B cell (primary cell): ENCODE results near the gene EZH1. TPM values are rescaled to one million over a fixed set of nuclear protein-coding genes. Genes with fewer than 3 reads are reported as not detected.

Experiments
- ATAC-seq: fragments of 200-7000 bp; cut with Tn5 transposase; one replicate; pipeline ENCODE4 v1.10.0; 2021; ENCODE audit warnings: low read depth, mild to moderate bottlenecking, moderate number of reproducible peaks, moderate library complexity
- CTCF ChIA-PET: fragments of 350-600 bp; sonication (Branson Sonifier 250); formaldehyde crosslinking; loops from one replicate; lab custom pipeline; 2021; ENCODE audit warnings: antibody characterized with exemption, inconsistent platforms; lab: Charles Lee
- POLR2A ChIA-PET: fragments of 350-600 bp; sonication (Branson Sonifier 250); formaldehyde crosslinking; loops from one replicate; lab custom pipeline; 2021; ENCODE audit warnings: antibody characterized with exemption; lab: Charles Lee
- DNase-seq: peaks from one replicate; pipeline ENCODE4 v3.0.0; 2013
- H2AFZ ChIP-seq: 2 replicates; pipeline ENCODE4 v1.6.1; 2012; ENCODE audit warnings: mild to moderate bottlenecking, low read depth, low read length; ENCODE audit not compliant: insufficient read depth, poor library complexity, severe bottlenecking
- H3K27ac ChIP-seq, 2 donors: 1 replicate in 1 of 2; 2 replicates in 1 of 2; pipeline ENCODE4 v1.5.1; 2012 to 2013; ENCODE audit warnings: low read length in 2 of 2, mild to moderate bottlenecking in 2 of 2, moderate library complexity in 1 of 2
- H3K27me3 ChIP-seq, 4 experiments: fragments of 200-600 bp in 1 of 4; sonication (generic) in 1 of 4; replicated peaks in 1 of 4; 1 replicate in 2 of 4; 2 replicates in 2 of 4; pipeline versions ENCODE4 v1.6.1 to v1.7.0; 2013 to 2016; ENCODE audit warnings: low read length in 3 of 4, mild to moderate bottlenecking in 2 of 4, mixed read lengths in 1 of 4, moderate library complexity in 1 of 4; ENCODE audit not compliant: insufficient read depth in 4 of 4, control insufficient read depth in 3 of 4; ENCODE audit errors: control extremely low read depth in 1 of 4
- H3K36me3 ChIP-seq, 2 experiments: replicated peaks in 1 of 2; 1 replicate in 1 of 2; 2 replicates in 1 of 2; pipeline versions ENCODE4 v1.6.1 to v1.7.1; 2013; ENCODE audit warnings: low read length in 1 of 2; ENCODE audit not compliant: insufficient read depth in 2 of 2, control insufficient read depth in 1 of 2; ENCODE audit errors: control extremely low read depth in 1 of 2, extremely low read depth in 1 of 2
- H3K4me1 ChIP-seq, 2 donors: fragments of 200-600 bp in 1 of 2; sonication (generic) in 1 of 2; 1 replicate in 1 of 2; 2 replicates in 1 of 2; pipeline versions ENCODE4 v1.5.1 to v1.6.1; 2013 to 2017; ENCODE audit warnings: low read length in 2 of 2; ENCODE audit not compliant: control insufficient read depth in 2 of 2, insufficient read depth in 2 of 2
- H3K4me2 ChIP-seq: replicated peaks from 2 replicates; pipeline ENCODE3; 2012; ENCODE audit warnings: mild to moderate bottlenecking, low read depth, low read length; ENCODE audit not compliant: poor library complexity, severe bottlenecking
- H3K4me3 ChIP-seq, 5 experiments: fragments of 200-600 bp in 1 of 5; sonication (generic) in 1 of 5; 1 replicate in 3 of 5; 2 replicates in 2 of 5; pipeline versions ENCODE4 v1.5.1 to v1.7.0; 2011 to 2016; ENCODE audit warnings: low read length in 4 of 5, mild to moderate bottlenecking in 4 of 5, low read depth in 2 of 5, control low read depth in 1 of 5, moderate library complexity in 1 of 5; ENCODE audit not compliant: insufficient read depth in 1 of 5; ENCODE audit errors: control extremely low read depth in 1 of 5, extremely low read depth in 1 of 5
- H3K79me2 ChIP-seq: fragments of 200-600 bp; sonication (generic); one replicate; pipeline ENCODE4 v1.6.0; 2016; ENCODE audit warnings: low read length; ENCODE audit not compliant: control insufficient read depth, insufficient read depth
- H3K9ac ChIP-seq: fragments of 200-600 bp; sonication (generic); 2 replicates; pipeline ENCODE4 v1.6.1; 2017; ENCODE audit warnings: mild to moderate bottlenecking, low read length, moderate library complexity
- H3K9me3 ChIP-seq, 3 donors: one replicate each; pipeline versions ENCODE4 v1.6.1 to v1.7.1; 2013; ENCODE audit warnings: low read length in 2 of 3; ENCODE audit not compliant: control insufficient read depth in 2 of 3, insufficient read depth in 1 of 3; ENCODE audit errors: control extremely low read depth in 1 of 3
- H4K20me1 ChIP-seq: 2 replicates; pipeline ENCODE4 v1.6.0; 2012; ENCODE audit warnings: mild to moderate bottlenecking, low read length; ENCODE audit not compliant: insufficient read depth, control insufficient read depth, poor library complexity, severe bottlenecking
- H3K27ac Mint-ChIP-seq: one replicate; pipeline ENCODE4 v1.8.0; 2021; ENCODE audit warnings: mixed read lengths
- H3K27me3 Mint-ChIP-seq: one replicate; pipeline ENCODE4 v1.8.0; 2021; ENCODE audit warnings: mixed read lengths
- H3K4me1 Mint-ChIP-seq: one replicate; pipeline ENCODE4 v1.8.0; 2021; ENCODE audit warnings: mixed read lengths
- H3K4me3 Mint-ChIP-seq: one replicate; pipeline ENCODE4 v1.8.0; 2021; ENCODE audit warnings: mixed read lengths
- H3K9me3 Mint-ChIP-seq: one replicate; pipeline ENCODE4 v1.8.0; 2022; ENCODE audit warnings: mixed read lengths; ENCODE audit not compliant: insufficient read depth
- EZH2 ChIP-seq: IDR thresholded peaks from 2 replicates; pipeline ENCODE4 v1.6.1; 2012; ENCODE audit warnings: borderline replicate concordance, low read depth, mild to moderate bottlenecking, moderate library complexity, low read length; ENCODE audit not compliant: insufficient read depth, poor library complexity, severe bottlenecking
- WGBS: methylation state at CpG from one replicate; pipeline ENCODE4 v1.1.5; 2013; ENCODE audit warnings: missing lambda C conversion rate; ENCODE audit not compliant: insufficient coverage; 5-methylcytosine and 5-hydroxymethylcytosine counted together
- intact Hi-C: fragments of 100-400 bp; cut with micrococcal nuclease; formaldehyde crosslinking; loops from one replicate; pipeline ENCODE4 v1.10.0; 2022
- polyA plus RNA-seq: library from polyadenylated mRNA; depleted of rRNA; stranded (reverse); fragments of >200 nt; gene quantifications from 2 replicates; pipeline ENCODE4 v1.2.3, GENCODE V29; 2012
- total RNA-seq, 2 donors: library from RNA; stranded (reverse); fragments of 120-200 nt in 1 of 2; gene quantifications; 1 replicate in 1 of 2; 2 replicates in 1 of 2; pipeline versions ENCODE4 v1.2.3 to v1.2.4, GENCODE V29; 2013 to 2022
- TF ChIP-seq, protein P1 (sequence below): fragments of 200-600 bp; IDR thresholded peaks from one replicate; pipeline ENCODE4 v1.8.0; 2022; ENCODE audit warnings: antibody characterized with exemption, mild to moderate bottlenecking

The EZH1 gene
- total and polyA plus RNA-seq, 2 donors (not counting 1 experiment from before 2014, with no cell fraction given): 115 to 169 TPM

DNA sequence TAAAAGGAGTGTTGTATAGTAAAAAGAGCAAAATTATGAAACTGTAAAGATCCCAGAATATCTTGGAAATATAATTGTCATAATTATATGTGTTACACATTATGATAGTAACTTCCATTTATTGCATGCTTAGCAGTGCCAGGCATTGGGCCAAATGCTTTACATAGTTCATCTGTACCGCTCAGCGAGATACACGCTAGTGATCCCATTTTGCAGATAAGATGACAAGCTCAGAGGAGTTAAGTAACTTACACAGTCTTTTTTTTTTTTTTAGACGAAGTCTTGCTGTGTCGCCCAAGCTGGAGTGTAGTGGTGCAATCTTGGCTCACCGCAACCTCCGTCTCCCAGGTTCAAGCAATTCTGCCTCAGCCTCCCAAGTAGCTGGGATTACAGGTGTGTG is 6.8 kb upstream of the EZH1 start:
- CTCF ChIA-PET: interaction anchor here (0.6 kb wide), 1 partner anchor 8 kb away, joined by 3 read pairs; no protein-coding TSS in a partner anchor
- no peak for TF ChIP-seq EZH2
- TF ChIP-seq, protein P1, sequence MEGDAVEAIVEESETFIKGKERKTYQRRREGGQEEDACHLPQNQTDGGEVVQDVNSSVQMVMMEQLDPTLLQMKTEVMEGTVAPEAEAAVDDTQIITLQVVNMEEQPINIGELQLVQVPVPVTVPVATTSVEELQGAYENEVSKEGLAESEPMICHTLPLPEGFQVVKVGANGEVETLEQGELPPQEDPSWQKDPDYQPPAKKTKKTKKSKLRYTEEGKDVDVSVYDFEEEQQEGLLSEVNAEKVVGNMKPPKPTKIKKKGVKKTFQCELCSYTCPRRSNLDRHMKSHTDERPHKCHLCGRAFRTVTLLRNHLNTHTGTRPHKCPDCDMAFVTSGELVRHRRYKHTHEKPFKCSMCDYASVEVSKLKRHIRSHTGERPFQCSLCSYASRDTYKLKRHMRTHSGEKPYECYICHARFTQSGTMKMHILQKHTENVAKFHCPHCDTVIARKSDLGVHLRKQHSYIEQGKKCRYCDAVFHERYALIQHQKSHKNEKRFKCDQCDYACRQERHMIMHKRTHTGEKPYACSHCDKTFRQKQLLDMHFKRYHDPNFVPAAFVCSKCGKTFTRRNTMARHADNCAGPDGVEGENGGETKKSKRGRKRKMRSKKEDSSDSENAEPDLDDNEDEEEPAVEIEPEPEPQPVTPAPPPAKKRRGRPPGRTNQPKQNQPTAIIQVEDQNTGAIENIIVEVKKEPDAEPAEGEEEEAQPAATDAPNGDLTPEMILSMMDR: no peak
- no peak overlapping the region for H3K4me3 Mint-ChIP-seq
- ATAC-seq (no peak), DNase-seq (no peak)
- no peaks in the 10 kb centered on the region for H3K9me3 Mint-ChIP-seq
- Histone ChIP-seq H3K27ac (no peak overlapping the region), H3K4me3 (no peak overlapping the region), H3K36me3 (no peaks in the 10 kb centered on the region), H3K4me2 (no peak overlapping the region), H3K9ac (no peak overlapping the region), H3K27me3 (peaks cover 0 to 22% (median 7%) of the 10 kb centered on the region in 4 experiments), H2AFZ (no peak overlapping the region), H3K9me3 (no peaks in the 10 kb centered on the region), H3K4me1 (no peaks in the 10 kb centered on the region), H3K79me2 (no peaks in the 10 kb centered on the region), H4K20me1 (no peaks in the 10 kb centered on the region)
- POLR2A ChIA-PET: interaction anchor here (0.6 kb wide), 1 partner anchor 16 kb away, joined by 3 read pairs; no protein-coding TSS in a partner anchor
- no peak overlapping the region for H3K27ac Mint-ChIP-seq
- WGBS: 90% methylated on average over 3 of the region's 7 CpGs
- intact Hi-C loops: no loop called here
- peaks cover 38% of the 10 kb centered on the region for H3K27me3 Mint-ChIP-seq
- no peaks in the 10 kb centered on the region for H3K4me1 Mint-ChIP-seq

DNA sequence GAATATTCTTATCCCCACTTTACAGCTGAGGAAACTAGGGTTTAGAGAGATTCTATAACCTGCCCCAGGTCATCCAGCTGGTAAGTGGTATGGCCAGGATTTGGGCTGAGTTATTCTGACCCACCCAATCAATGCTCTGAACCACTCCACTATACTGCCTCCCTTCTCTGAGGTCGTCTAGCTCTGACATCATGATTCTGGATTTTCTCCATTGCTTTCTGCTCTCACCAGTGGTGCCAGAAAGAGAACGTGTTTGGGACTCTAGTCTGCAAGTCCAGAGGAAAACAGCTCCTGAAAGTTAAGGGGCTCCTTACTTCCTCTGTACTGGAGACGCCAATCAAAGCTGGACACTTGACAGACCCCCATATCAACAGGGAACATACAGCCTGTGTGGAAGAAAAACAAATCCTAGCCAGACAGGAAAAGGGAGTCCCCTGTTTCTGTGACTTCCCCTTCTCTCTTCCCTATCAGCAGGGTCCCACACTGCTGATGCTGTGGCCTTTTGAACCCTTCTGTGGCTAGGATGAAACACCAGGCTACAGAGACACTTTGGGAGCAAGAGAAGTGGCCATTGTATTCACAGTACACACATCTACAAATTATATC is 6.0 kb upstream of the EZH1 start:
- Histone ChIP-seq H3K9me3 (no peaks in the 10 kb centered on the region), H3K27me3 (peaks cover 0 to 24% (median 7%) of the 10 kb centered on the region in 4 experiments), H3K79me2 (no peaks in the 10 kb centered on the region), H4K20me1 (no peaks in the 10 kb centered on the region), H3K27ac (no peak overlapping the region), H2AFZ (no peak overlapping the region), H3K4me3 (no peak overlapping the region), H3K4me1 (no peaks in the 10 kb centered on the region), H3K9ac (no peak overlapping the region), H3K36me3 (no peaks in the 10 kb centered on the region), H3K4me2 (no peak overlapping the region)
- H3K27ac Mint-ChIP-seq: no peak overlapping the region
- no peaks in the 10 kb centered on the region for H3K4me1 Mint-ChIP-seq
- ChIA-PET CTCF (interaction anchor here (0.7 to 1.3 kb wide), 5 partner anchors 9 to 32 kb away, joined by 3 to 5 read pairs (median 3); no protein-coding TSS in a partner anchor), POLR2A (no interaction called here)
- DNase-seq (no peak), ATAC-seq (no peak)
- WGBS: 11% methylated on average over 2 of the region's 3 CpGs
- no peak overlapping the region for H3K4me3 Mint-ChIP-seq
- peaks cover 36% of the 10 kb centered on the region for H3K27me3 Mint-ChIP-seq
- H3K9me3 Mint-ChIP-seq: no peaks in the 10 kb centered on the region
- TF ChIP-seq, protein P1: no peak
- no peak for TF ChIP-seq EZH2
- intact Hi-C loops: no loop called here
